ENCODE results near the gene CACNG4. TPM values are rescaled to one million over a fixed set of nuclear protein-coding genes. Genes with fewer than 3 reads are reported as not detected.

CACNG4 gene
- total RNA-seq, 2 donors from 2014 or later = 9.5 to 12.9 TPM

GRCh38 chr17:66953630-66954020 lies 10.9 kb upstream of the CACNG4 start:
- TF ChIP-seq POLR2A (IDR thresholded peaks at IDR 0.05) = no peak
- peak; percentile 26 for TF ChIP-seq POLR2AphosphoS5 (IDR thresholded peaks at IDR 0.05)
- TF ChIP-seq, protein P1, sequence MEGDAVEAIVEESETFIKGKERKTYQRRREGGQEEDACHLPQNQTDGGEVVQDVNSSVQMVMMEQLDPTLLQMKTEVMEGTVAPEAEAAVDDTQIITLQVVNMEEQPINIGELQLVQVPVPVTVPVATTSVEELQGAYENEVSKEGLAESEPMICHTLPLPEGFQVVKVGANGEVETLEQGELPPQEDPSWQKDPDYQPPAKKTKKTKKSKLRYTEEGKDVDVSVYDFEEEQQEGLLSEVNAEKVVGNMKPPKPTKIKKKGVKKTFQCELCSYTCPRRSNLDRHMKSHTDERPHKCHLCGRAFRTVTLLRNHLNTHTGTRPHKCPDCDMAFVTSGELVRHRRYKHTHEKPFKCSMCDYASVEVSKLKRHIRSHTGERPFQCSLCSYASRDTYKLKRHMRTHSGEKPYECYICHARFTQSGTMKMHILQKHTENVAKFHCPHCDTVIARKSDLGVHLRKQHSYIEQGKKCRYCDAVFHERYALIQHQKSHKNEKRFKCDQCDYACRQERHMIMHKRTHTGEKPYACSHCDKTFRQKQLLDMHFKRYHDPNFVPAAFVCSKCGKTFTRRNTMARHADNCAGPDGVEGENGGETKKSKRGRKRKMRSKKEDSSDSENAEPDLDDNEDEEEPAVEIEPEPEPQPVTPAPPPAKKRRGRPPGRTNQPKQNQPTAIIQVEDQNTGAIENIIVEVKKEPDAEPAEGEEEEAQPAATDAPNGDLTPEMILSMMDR (IDR thresholded peaks at IDR 0.05) = no peak
- 26% methylated on average over 7 of the region's 7 CpGs for WGBS
- peaks cover 13% of the 10 kb centered on the region for H3K4me1 ChIP-seq (replicated peaks)
- peak; percentile 44 for DNase-seq (ENCODE audit: low spot score)
- H3K9me3 ChIP-seq = no peaks in the 10 kb centered on the region
- H3K27me3 ChIP-seq (replicated peaks; ENCODE audit: insufficient read depth) = no peaks in the 10 kb centered on the region
- H3K36me3 ChIP-seq = no peaks in the 10 kb centered on the region
- peak overlapping the region in 1 of 2 donors; percentile 84 for H3K27ac ChIP-seq
- H3K4me3 ChIP-seq = no peak overlapping the region
- intact Hi-C loops (cut with DNase I) = no loop called here

GRCh38 chr17:66954632-66955031 lies 9.9 kb upstream of the CACNG4 start:
- WGBS = 95% methylated on average over 3 of the region's 3 CpGs
- intact Hi-C loops (cut with DNase I) = no loop called here

DNA sequence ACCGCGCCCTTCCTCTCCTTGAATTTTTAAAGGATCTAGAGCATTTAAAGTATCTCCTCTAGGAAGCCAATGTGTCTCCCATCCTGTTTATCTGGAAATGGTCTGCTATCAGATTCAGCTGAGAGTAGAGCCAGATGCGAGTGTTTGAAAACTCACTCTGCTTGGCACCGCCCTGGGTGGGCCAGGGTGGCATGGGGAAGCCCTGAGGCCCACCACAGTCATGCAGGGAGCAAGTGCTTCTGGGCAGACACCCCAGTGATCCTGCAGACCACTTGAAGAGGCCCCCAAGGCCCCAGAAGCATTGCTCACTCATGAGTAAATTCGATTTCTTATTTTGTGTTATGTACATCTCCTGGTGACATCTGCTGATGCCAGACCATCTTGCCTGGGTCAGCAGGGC lies 8.7 kb upstream of the CACNG4 start:
- WGBS = 93% methylated on average over 5 of the region's 5 CpGs

More at GRCh38 chr17:66954632-66955031, 9.9 kb upstream of the CACNG4 start:
- H3K36me3 ChIP-seq = no peaks in the 10 kb centered on the region
- H3K4me3 ChIP-seq = no peak overlapping the region
- H3K4me1 ChIP-seq (replicated peaks) = peaks cover 13% of the 10 kb centered on the region
- DNase-seq (ENCODE audit: low spot score) = no peak
- H3K27ac ChIP-seq = no peak overlapping the region
- H3K9me3 ChIP-seq = no peaks in the 10 kb centered on the region
- H3K27me3 ChIP-seq (replicated peaks; ENCODE audit: insufficient read depth) = no peaks in the 10 kb centered on the region
- TF ChIP-seq POLR2AphosphoS5 (IDR thresholded peaks at IDR 0.05) (no peak), POLR2A (IDR thresholded peaks at IDR 0.05) (no peak)
- TF ChIP-seq, protein P1 (IDR thresholded peaks at IDR 0.05) = no peak

GRCh38 chr17:66956941-66957340 lies 7.6 kb upstream of the CACNG4 start:
- H3K9me3 ChIP-seq = no peaks in the 10 kb centered on the region
- H3K36me3 ChIP-seq = no peaks in the 10 kb centered on the region
- 54% methylated on average over 6 of the region's 6 CpGs for WGBS
- DNase-seq (ENCODE audit: low spot score) = peak; percentile 28
- intact Hi-C loops (cut with DNase I) = no loop called here
- peak; percentile 82 for TF ChIP-seq POLR2AphosphoS5 (IDR thresholded peaks at IDR 0.05)
- TF ChIP-seq, protein P1 (IDR thresholded peaks at IDR 0.05) = no peak
- no peaks in the 10 kb centered on the region for H3K27me3 ChIP-seq (replicated peaks; ENCODE audit: insufficient read depth)
- no peak overlapping the region for H3K4me3 ChIP-seq
- H3K27ac ChIP-seq = peak overlapping the region; percentile 67 to 69
- peaks cover 10% of the 10 kb centered on the region for H3K4me1 ChIP-seq (replicated peaks)

More for the DNA sequence above, 8.7 kb upstream of the CACNG4 start:
- DNase-seq (ENCODE audit: low spot score) = no peak
- intact Hi-C loops (cut with DNase I) = no loop called here
- Histone ChIP-seq H3K36me3 (no peaks in the 10 kb centered on the region), H3K4me3 (no peak overlapping the region), H3K9me3 (no peaks in the 10 kb centered on the region), H3K27me3 (replicated peaks; ENCODE audit: insufficient read depth) (no peaks in the 10 kb centered on the region), H3K27ac (no peak overlapping the region), H3K4me1 (replicated peaks) (peaks cover 13% of the 10 kb centered on the region)
- no peak for TF ChIP-seq POLR2AphosphoS5 (IDR thresholded peaks at IDR 0.05)
- no peak for TF ChIP-seq POLR2A (IDR thresholded peaks at IDR 0.05)

DNA sequence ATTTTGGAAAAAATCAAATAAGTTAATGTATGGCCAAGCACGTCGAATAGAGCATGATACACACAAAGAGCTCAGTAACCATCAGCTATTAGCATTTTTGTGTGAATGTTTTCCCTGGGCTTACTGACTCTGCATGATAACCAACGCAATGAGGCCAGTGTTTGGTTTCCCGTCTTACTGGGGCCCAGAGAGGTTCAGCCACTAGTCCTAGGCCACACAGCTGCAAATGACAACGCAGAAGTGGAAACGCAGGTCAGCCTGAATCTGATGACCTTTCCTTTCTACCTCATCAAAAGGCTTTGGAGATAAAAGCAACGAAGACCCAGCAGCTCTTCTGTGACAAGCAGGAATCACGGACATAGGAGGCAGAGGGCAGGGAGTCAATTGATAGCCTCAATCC lies 7.2 kb upstream of the CACNG4 start:
- H3K4me3 ChIP-seq = no peak overlapping the region
- H3K27ac ChIP-seq = peak overlapping the region; percentile 67 to 69
- H3K27me3 ChIP-seq (replicated peaks; ENCODE audit: insufficient read depth) = no peaks in the 10 kb centered on the region
- 87% methylated on average over 8 of the region's 8 CpGs for WGBS
- intact Hi-C loops (cut with DNase I) = no loop called here
- H3K36me3 ChIP-seq = no peaks in the 10 kb centered on the region
- TF ChIP-seq POLR2AphosphoS5 (IDR thresholded peaks at IDR 0.05) = no peak
- TF ChIP-seq, protein P1 (IDR thresholded peaks at IDR 0.05) = no peak
- no peak for TF ChIP-seq POLR2A (IDR thresholded peaks at IDR 0.05)
- peaks cover 10% of the 10 kb centered on the region for H3K4me1 ChIP-seq (replicated peaks)
- no peak for DNase-seq (ENCODE audit: low spot score)
- H3K9me3 ChIP-seq = no peaks in the 10 kb centered on the region
